HG03135 (cell line): ENCODE data around the gene TACR2.

Experiments used
- ATAC-seq: cut with Tn5 transposase; IDR thresholded peaks from one replicate; pipeline ENCODE4 v1.9.1; 2021; ENCODE audit warnings: mild to moderate bottlenecking, moderate library complexity; ENCODE audit not compliant: unreplicated experiment

Gene TACR2

DNA sequence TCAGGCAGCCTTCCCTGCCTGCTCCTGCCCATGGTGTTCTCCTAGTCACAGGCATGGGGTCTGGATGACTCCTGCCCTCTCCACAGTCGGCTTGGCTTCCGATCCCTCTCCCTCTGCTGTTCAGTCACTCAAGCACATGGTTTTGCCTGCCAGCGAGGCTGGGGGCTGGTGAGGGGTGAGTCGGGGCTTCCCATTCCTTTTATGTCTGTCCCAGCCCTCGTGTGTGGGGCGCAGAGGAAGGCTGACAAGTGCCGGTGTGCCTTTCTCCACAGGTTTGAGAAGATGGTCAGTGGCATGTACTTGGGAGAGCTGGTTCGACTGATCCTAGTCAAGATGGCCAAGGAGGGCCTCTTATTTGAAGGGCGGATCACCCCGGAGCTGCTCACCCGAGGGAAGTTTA, 40.1 kb downstream of the TACR2 start:
- no peak for ATAC-seq

DNA sequence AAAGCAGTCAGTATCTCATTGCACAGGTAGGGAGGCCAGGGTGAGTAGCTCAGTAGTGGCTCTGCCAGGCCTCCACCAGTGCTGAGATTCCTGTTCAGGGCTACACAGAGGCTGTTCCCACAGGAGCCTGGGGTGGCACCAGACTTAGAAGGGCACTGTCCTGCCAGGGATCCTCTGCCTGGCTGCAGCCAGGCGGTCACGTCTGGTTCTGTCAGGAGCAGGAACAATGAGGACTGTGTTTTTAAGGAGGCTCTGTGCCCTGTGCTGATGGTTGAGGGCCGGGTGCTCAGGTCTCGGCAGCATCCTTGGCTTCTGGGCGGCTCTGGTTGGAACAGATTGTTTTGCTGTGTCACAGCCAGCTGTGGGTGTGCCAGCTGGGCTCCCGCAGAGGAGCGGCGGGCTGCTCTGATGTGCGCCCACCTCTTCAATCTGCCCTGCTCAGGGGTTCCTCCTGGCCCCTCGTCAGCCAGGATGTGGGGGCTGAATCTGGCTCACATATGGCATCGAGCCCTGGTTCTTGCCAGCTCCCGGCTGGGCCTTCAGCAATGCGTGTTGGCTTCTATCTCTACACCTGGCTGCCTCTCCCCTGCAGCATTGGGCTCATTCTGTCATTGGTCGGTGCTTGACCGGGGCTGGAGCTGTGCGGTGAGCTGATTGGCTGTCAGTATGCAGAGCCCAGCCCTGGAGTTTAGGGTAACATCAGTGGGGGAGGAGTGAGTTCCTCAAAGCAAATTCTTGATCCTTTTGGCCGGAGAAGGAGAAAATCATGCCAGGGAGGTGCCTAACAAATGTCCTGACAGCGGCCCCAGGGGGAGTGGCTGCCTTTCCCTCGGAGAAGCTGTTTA, 41.2 kb downstream of the TACR2 start:
- no peak for ATAC-seq

DNA sequence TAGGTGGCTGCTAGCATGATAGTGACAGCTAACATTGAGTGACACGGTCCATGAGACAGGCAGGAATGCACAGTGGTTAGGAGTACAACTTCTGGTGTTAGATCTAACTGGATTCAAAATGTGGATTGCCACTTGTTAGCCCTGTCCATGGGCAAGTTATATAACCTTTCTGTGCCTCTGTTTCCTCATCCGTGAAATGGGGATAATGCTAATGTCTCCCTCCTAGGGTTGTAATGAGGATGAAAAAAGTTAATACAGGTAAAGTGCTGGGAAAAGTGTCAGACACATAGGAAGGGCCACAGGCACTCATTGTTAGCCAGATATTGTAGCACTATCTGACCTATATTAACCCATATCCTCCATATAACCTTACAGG, 41.8 kb downstream of the TACR2 start:
- no peak for ATAC-seq

DNA sequence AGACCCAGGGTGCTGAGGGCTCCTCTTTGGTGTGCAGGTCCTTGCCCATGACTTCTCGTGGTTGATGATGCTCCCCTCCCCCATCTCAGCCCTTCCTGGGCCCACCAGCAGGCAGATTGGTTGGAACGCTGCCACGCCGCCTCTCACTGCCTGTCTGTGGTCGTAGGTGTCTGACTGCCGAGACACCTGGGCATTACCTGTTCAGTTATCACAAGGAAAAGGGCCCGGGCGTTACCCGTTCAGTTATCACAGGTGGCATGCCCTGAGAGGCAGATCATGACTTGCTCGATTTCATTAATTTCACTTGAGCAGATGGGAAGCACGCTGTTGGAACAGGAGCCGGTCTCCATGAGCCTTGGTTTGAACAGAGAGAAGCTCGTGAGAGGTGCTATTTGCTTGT, 42.5 kb downstream of the TACR2 start:
- no peak for ATAC-seq

DNA sequence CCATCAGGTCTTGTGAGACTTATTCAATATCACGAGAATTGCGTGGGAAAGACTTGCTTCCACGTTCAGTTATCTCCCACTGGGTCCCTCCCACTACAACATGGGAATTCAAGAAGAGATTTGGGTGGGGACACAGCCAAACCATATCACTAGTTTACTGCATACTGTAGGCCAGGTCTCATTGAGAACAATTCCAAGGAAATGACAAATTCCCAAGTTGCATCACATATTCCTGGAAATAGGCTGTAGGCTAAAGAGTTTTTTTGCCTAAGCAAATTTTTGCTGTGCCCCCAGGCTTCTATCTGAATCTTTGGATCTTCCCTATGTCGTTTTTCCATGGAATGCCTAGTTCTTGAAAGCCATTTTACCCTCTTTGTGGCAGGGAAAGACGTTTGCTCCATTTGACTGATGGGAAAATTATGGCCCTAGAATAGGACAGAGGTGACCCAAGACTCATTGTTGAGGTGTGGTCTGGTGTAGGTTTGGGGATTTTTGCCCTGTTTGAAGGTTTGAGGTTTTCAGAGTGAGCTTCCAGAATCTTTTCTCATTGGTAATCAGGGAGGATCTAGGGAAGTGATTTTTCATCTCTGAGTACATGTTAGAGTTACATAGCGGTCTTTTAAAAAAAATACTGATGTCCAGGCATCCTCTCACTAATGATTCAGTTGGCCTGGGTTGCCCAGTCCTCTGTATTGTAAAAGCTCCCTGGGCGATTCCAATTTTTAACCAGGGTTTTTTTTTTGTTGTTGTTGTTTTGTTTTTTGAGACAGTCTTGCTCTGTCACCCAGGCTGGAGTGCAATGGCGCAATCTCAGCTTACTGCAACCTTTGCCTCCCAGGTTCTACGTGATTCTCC, 44.4 kb downstream of the TACR2 start:
- no peak for ATAC-seq

DNA sequence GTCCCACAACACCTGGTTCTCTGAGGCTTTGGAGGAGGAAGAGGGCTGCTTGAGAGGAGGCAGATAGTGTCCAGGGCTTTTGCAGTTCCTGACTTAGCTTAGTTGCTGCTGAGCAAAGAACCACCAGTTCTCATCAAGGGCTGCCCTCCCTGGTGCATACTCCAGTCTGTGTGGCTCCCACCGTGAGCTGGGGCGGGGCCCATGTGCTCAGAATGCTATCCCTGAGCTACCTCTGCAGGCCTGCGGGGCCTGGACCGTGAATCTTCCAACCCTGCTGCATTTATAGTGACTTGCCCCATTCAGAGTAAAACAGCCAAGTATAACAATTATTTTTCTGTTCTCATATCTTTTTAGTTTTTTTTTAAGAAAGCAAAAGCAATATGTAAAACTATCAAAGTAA, 49.2 kb downstream of the TACR2 start:
- ATAC-seq: no peak

DNA sequence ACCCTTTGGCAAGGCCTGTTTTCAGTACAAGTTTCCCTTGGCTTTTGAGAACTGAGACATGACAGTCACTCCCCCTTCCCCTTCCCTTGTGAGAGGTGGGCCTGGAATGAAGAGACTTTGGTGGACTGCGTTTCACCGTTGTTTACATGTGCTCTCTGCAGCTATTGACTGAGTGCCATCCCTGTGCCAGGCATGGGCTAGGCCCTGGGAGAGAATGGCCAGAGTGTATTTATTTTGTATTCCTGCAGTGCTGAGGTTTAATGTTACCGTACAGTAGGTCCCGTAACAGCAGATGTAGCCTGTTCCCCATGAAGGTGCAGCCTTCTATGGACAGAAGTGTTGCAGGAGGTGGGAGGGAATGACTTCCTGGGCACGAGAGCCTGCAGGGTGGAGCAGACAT, 50.0 kb downstream of the TACR2 start:
- ATAC-seq: no peak

DNA sequence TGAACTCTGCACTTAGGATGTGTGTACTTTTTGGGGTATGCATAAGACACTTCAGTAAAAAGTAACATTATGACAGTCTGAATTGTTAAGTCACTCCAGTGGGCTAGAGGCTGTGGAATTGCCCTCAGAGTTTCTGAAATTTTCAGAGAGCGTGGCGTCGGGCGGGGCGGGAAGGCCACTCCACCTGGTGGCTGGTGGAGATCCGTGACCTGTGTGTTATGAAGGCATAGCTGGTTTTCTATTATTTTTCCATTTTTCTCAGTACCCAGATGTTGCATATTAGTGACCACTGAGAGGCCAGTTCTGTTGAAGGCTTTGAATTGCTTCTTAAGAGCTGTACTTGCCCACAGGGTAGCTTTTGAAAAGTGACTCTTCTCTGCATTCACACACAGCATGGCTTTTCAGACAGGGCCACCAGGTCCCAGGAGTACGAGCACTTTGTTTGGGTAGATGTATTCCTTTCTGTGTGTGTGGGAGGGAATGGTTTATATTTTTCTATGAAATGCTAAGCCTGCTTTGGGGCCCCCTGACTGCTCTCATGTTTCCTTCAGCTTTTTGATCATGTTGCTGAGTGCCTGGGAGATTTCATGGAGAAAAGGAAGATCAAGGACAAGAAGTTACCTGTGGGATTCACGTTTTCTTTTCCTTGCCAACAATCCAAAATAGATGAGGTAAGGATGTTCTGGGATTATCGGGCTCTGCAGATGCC, 52.3 kb downstream of the TACR2 start:
- no peak for ATAC-seq

DNA sequence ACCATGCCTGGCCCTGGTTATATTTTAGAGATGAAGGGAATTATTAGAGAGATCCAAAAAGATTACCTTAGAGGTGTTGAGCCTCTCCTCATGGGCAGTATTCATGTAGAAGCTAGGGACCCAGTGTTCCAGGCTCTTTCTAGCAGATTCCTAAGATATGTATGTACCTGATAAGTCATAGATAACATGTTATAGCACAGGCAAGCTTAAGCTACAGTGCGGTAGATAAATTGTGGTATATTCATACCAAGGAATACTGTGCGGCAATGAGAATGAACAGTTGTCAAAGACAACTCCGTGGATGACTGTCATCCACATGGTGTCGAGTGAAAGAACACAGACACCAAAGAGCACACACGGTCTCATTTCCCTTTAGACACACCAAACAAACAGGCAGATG, 53.1 kb downstream of the TACR2 start:
- ATAC-seq: no peak

DNA sequence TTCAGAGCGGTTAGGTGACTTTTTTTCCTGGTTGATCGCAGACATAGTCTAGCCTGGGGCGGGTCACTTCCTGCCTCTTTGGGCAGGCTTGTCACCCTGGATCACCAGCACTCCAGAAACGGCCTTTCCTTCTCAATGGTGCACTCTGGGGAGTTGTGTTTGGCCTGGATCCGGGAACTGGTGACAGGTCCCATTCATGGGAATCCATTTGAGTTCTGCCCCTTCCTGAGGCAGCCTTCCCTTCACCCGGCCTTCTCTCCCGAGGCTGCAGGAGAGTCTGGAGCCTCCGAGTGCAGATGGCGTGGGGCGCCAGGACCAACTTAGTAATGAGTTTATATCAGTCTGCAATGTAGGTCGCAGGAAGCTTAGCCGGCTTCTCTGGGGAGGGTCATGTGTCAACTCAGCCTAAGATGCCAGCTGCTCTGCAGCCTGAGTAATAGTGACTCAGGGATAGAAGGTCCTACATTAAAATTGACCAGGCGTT, 54.2 kb downstream of the TACR2 start:
- ATAC-seq: no peak

DNA sequence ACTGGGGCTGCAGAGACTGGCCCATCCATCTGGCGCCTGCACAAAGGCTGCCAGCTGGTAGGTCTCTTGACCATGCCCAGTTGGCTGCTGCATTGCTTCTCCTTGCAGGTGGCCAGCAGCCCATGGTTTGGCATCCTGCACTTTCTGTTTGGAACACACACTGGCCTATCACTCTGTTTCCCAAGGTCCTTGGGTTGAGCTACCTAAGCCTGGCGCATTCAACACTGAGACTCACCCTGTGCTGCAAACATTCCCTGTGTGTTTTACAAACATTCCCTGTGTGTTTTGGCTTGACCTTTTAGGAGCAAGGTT, 55.5 kb downstream of the TACR2 start:
- no peak for ATAC-seq

DNA sequence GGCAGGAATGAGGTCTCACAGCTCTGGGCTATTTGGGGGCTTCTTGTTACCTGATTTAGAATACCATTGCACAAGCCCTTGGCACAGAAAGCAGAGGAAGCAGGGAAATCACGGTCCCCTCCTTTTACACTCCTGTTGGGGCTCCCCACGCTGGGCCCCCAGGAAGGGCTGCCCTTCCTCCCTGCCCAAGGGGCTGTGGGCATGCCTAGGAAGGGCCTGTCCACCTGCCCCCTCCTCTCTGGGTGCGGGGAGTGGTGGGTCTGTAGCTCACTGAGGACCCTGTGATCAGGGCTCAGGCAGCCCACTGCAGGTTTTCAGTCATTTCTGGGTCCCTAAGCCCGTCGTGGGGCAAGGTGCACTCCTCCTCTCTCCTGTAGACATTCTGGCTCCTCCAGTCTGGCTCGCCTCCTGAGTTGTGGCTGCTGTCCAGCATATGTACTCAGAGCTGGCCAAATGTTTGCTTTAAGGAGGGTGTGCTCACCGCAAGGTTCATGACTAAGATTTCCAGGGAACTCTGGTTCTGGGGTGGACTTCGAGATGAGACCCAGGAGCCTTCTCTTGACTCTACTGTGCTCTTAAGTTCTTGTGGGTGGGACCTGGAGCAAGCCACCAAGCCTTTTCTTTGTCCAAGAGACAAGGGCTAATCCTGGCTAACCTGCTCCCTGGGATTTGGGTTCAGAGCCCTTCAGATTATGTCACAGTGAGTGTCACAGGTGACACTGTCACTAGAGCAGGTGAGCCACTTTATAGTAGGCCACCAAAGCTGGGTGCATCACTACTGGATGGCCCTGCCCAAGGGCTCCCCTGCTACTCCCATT, 56.0 kb downstream of the TACR2 start:
- ATAC-seq: no peak

DNA sequence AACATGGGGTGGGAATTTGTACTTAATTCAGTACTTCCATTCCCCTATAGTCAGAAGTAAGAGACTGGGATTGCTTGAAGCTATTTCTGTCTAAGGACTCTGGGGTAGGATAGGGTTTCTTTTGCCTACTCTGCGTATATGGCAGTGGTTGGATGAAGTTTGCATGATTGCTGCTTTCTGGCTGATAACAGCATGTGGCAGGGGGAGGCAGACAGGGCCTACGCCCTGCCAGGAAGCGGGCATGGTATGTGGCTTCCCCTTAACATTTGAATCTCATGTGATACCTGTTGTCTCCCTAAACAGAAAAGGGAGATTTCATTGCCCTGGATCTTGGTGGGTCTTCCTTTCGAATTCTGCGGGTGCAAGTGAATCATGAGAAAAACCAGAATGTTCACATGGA, 57.1 kb downstream of the TACR2 start:
- no peak for ATAC-seq

DNA sequence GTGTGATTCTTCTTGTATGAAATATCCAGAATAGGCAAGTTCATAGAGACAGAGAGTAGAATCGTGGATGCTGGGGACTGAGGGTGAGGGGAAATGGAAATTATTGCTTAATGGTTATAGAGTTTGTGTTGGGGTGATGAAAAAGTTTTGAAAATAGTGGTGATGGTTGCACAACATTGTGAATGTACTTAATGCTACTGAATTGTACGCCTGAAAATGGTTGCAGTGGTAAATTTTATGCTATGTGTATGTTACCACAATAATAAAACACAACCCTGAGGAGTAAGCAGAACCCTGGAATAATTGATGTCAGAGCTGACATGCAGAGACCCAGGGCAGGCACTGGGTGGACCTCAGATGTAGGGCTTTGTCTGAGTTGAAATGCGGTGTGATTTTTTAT, 57.6 kb downstream of the TACR2 start:
- no peak for ATAC-seq

DNA sequence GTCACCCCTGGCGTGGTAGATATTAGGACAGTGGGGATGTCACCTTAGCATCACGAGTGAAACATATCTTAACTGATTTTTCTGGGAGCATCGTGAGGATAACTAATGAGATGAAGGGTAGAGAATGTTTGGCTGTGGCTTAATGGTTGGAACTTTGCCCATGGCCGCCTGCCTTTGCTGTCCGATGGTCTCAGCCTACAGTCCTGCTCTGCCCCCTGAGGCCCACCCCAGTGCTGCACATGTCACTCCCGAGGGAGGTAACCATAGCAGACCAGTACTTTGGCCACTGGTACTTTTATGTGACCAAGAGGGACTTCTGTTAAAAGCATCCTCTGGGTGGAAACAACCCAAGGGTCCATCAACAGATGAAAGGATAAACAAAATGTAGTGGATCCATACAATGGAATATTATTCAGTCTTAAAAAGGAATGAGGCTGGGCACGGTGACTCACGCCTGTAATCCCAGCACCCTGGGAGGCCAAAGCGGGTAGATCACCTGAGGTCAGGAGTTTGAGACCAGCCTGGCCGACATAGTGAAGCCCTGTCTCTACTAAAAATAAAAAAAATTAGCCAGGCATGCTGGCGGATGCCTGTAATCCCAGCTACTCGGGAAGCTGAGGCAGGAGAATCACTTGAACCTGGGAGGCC, 58.4 kb downstream of the TACR2 start:
- ATAC-seq: no peak

DNA sequence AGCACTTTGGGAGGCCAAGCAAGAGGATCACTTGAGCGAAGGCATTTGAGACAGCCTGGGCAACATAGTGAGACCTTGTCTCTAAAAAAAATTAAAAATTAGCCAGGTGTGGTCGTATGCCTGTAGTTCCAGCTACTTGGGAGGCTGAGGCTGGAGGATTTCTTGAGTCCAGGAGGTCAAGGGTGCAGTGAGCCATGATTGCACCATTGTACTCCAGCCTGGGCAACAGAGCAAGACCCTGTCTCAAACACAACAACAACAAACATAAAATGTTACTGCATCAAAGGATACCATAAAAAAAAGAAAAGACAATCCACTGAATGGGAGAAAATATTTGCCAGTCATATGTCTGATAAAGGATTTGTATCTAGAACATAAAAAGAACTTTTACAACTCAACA, 60.5 kb downstream of the TACR2 start:
- ATAC-seq: no peak

DNA sequence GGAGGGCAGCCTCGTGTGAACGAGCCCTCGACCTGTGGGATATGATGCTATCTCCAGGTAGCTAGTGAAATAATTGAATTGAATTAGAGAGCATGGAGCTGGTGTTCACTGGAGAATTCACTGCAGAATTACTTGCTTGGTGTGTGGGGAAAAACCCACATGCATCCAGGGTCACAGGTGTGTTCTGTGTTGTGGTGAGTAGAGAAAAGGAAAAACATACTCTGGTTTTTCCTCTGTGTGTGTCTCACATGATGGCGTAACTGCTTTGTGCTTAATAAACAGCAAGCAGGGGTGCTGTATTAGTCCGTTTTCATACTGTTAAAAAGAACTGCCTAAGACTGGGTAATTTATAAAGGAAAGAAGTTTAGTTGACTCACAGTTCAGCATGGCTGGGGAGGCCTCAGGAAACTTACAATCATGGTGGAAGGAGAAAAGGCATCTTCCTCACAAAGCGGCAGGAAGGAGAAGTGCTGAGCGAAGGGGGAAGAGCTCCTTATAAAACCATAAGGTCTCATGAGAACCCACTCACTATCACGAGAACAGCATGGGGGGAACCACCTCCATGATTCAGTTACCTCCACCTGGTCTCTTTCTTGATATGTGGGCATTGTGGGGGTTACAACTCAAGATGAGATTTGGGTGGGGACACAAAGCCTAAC, 62.6 kb downstream of the TACR2 start:
- no peak for ATAC-seq
